ENCODE results near the gene BIRC7. TPM values are rescaled to one million over a fixed set of nuclear protein-coding genes. Genes with fewer than 3 reads are reported as not detected.

BIRC7 gene
- total RNA-seq, 1 donor from 2014 or later = not detected

DNA sequence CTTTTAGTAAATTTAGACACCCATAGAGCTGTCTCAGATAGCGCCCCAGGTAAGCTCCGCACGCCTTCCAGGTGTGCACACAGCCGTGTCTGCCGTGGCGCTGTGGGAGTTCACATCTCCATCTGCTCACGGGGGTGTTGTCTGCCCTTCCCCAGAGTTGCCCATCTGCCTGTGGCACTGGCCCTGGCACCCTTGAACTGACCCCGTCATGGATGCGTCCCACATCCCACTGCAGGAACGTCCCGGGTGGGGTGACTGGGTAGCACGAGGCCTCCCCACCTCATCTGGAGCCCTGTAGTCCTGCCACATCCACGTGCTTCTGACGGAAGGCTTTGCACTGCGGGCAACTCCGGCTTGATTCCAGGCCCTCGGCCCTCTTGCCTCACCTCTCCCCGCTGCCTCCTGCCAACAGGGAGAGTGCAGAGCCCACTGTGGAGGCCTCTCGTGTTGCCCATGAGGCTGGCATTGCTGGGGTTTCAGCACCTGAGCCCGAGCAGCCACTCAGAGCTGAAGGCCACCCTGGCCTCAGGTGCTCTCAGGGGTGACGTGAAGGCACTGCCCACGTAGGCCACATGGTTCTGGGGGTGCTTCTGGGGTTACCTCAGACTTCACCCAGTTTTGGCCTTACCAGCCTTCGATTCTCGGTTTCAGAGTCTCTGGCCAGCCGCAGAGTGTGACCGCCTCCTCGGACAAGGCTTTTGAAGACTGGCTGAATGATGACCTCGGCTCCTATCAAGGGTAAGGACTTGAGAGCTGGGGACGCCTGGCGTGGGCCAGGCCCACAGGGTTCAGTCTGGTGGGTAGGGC, 42.0 kb downstream of the BIRC7 start:
- Mint-ChIP-seq H3K27ac (ENCODE audit: unreplicated experiment) (no peak overlapping the region), H3K36me3 (ENCODE audit: unreplicated experiment) (no peaks in the 10 kb centered on the region), H3K4me1 (ENCODE audit: low read depth, unreplicated experiment) (peaks cover 16% of the 10 kb centered on the region), H3K27me3 (ENCODE audit: unreplicated experiment) (peaks cover 4% of the 10 kb centered on the region), H3K9me3 (ENCODE audit: unreplicated experiment) (peaks cover 2% of the 10 kb centered on the region), H3K4me3 (ENCODE audit: unreplicated experiment) (no peak overlapping the region)
- no peak for DNase-seq
- TF ChIP-seq, protein P1, sequence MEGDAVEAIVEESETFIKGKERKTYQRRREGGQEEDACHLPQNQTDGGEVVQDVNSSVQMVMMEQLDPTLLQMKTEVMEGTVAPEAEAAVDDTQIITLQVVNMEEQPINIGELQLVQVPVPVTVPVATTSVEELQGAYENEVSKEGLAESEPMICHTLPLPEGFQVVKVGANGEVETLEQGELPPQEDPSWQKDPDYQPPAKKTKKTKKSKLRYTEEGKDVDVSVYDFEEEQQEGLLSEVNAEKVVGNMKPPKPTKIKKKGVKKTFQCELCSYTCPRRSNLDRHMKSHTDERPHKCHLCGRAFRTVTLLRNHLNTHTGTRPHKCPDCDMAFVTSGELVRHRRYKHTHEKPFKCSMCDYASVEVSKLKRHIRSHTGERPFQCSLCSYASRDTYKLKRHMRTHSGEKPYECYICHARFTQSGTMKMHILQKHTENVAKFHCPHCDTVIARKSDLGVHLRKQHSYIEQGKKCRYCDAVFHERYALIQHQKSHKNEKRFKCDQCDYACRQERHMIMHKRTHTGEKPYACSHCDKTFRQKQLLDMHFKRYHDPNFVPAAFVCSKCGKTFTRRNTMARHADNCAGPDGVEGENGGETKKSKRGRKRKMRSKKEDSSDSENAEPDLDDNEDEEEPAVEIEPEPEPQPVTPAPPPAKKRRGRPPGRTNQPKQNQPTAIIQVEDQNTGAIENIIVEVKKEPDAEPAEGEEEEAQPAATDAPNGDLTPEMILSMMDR (IDR thresholded peaks at IDR 0.05; ENCODE audit: partially characterized antibody, unreplicated experiment) = no peak

DNA sequence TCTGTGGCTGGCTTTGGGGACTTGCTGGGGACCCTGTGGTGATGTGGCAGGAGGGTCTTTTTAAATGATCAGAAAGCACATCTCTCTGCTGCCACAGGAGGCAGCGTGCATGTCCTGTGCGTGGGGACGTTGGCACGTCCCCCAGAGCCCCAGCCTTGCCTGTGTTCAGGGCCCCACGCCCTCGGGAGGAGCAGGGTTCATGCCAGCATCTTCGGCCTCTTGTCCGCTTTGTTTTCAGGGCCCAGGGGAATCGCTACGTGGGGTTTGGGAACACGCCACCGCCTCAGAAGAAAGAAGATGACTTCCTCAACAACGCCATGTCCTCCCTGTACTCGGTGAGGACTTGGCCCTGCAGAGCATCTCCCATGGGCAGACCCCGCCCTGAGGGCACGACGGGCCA, 43.0 kb downstream of the BIRC7 start:
- DNase-seq = no peak
- Mint-ChIP-seq H3K4me1 (ENCODE audit: low read depth, unreplicated experiment) (peaks cover 14% of the 10 kb centered on the region), H3K9me3 (ENCODE audit: unreplicated experiment) (no peaks in the 10 kb centered on the region), H3K36me3 (ENCODE audit: unreplicated experiment) (no peaks in the 10 kb centered on the region), H3K4me3 (ENCODE audit: unreplicated experiment) (no peak overlapping the region), H3K27me3 (ENCODE audit: unreplicated experiment) (peaks cover 3% of the 10 kb centered on the region), H3K27ac (ENCODE audit: unreplicated experiment) (no peak overlapping the region)
- TF ChIP-seq, protein P1 (IDR thresholded peaks at IDR 0.05; ENCODE audit: partially characterized antibody, unreplicated experiment) = no peak

DNA sequence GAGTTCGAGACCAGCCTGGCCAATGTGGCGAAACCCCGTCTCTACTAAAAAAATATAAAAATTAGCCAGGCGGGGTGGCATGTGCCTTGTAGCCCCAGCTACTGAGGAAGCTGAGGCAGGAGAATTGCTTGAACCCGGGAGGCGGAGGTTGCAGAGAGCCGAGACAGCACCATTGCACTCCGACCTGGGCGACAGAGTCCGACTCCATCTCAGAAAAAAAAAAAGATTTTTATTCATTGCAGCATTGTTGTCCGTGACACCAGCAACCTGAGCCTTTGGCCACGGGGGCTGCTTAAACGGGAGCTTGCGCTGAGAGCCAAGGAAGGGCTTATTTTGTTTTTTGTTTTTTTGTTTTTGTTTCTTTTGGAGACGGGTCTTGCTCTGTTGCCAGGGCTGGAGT, 44.2 kb downstream of the BIRC7 start:
- H3K9me3 Mint-ChIP-seq (ENCODE audit: unreplicated experiment) = peaks cover 1% of the 10 kb centered on the region
- no peak for DNase-seq
- TF ChIP-seq, protein P1 (IDR thresholded peaks at IDR 0.05; ENCODE audit: partially characterized antibody, unreplicated experiment) = no peak
- H3K27me3 Mint-ChIP-seq (ENCODE audit: unreplicated experiment) = peaks cover 3% of the 10 kb centered on the region
- H3K4me1 Mint-ChIP-seq (ENCODE audit: low read depth, unreplicated experiment) = peaks cover 7% of the 10 kb centered on the region
- no peaks in the 10 kb centered on the region for H3K36me3 Mint-ChIP-seq (ENCODE audit: unreplicated experiment)
- H3K27ac Mint-ChIP-seq (ENCODE audit: unreplicated experiment) = no peak overlapping the region
- no peak overlapping the region for H3K4me3 Mint-ChIP-seq (ENCODE audit: unreplicated experiment)

DNA sequence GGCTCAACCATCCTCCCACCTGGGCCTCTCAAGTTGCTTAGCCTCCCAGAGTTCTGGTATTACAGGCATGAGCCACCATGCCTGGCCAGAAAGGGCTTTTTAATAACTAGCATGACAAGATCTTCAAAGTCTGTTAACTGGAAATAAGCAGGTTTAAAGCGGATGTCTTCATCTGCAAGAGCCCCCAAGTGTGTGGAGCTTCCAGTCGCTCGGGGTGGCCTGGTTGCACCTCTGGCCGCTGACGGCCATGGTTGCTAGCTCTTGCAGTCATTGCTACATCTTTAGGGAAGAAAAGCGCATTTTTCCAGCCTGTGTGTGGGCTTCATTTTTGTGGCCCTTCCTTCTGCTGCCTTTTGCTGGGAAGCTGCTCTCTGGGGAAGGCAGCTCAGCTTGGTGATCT, 44.7 kb downstream of the BIRC7 start:
- no peak for DNase-seq
- Mint-ChIP-seq H3K36me3 (ENCODE audit: unreplicated experiment) (no peaks in the 10 kb centered on the region), H3K27me3 (ENCODE audit: unreplicated experiment) (peaks cover 3% of the 10 kb centered on the region), H3K27ac (ENCODE audit: unreplicated experiment) (no peak overlapping the region), H3K4me3 (ENCODE audit: unreplicated experiment) (no peak overlapping the region), H3K4me1 (ENCODE audit: low read depth, unreplicated experiment) (peaks cover 3% of the 10 kb centered on the region), H3K9me3 (ENCODE audit: unreplicated experiment) (peaks cover 1% of the 10 kb centered on the region)
- TF ChIP-seq, protein P1 (IDR thresholded peaks at IDR 0.05; ENCODE audit: partially characterized antibody, unreplicated experiment) = no peak

DNA sequence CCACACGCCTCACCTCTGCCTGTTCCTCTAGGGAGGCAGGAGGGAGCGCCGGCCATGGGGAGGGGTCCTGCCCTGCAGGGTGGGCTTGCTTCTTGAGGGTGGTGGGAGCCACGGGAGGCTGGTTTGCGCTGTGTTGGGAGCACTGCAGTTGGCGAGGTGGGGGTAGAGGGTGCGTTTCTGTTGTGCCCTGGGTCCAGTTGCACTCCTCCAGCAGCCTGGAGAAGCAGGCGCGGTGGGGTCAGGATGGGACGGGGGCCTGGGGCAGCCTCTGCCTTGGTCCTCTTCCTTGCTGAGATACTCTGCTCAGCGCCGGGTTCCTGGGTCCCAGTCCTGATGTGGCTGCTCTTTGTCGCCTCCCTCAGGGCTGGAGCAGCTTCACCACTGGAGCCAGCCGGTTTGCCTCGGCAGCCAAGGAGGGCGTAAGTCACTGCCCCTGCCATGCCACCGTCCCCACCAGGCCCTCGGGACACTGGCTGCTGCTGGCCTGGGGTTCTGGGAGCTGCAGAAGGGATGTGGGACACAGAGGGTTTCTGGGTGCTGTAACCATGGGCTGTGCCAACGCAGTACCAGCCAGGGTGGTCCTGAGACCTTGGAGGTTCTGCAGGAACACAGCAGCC, 45.3 kb downstream of the BIRC7 start:
- Mint-ChIP-seq H3K36me3 (ENCODE audit: unreplicated experiment) (no peaks in the 10 kb centered on the region), H3K9me3 (ENCODE audit: unreplicated experiment) (peaks cover 1% of the 10 kb centered on the region), H3K27ac (ENCODE audit: unreplicated experiment) (no peak overlapping the region), H3K4me1 (ENCODE audit: low read depth, unreplicated experiment) (peaks cover 2% of the 10 kb centered on the region), H3K4me3 (ENCODE audit: unreplicated experiment) (no peak overlapping the region), H3K27me3 (ENCODE audit: unreplicated experiment) (peaks cover 5% of the 10 kb centered on the region)
- TF ChIP-seq, protein P1 (IDR thresholded peaks at IDR 0.05; ENCODE audit: partially characterized antibody, unreplicated experiment) = peak; percentile 31
- DNase-seq = peak; percentile 58

Data from glutamatergic neuron (in vitro differentiated cells).